ENCODE data around the gene TRIB2.

Gene TRIB2

GRCh38 chr2:12764075-12764730, 47.5 kb downstream of the TRIB2 start:
- Histone ChIP-seq H3K4me3 (ENCODE audit: low read length) (no peak overlapping the region), H3K9ac (ENCODE audit: low read length) (no peak overlapping the region), H3K9me3 (ENCODE audit: control insufficient read depth, low read length) (no peaks in the 10 kb centered on the region), H3K27me3 (ENCODE audit: control insufficient read depth, insufficient read depth, low read length) (no peaks in the 10 kb centered on the region), H3K4me1 (ENCODE audit: control insufficient read depth, insufficient read depth, low read length) (no peaks in the 10 kb centered on the region), H3K36me3 (ENCODE audit: control insufficient read depth, insufficient read depth, low read length) (no peaks in the 10 kb centered on the region)

GRCh38 chr2:12764849-12765605, 48.3 kb downstream of the TRIB2 start:
- Histone ChIP-seq H3K9ac (ENCODE audit: low read length) (no peak overlapping the region), H3K4me3 (ENCODE audit: low read length) (no peak overlapping the region), H3K27me3 (ENCODE audit: control insufficient read depth, insufficient read depth, low read length) (no peaks in the 10 kb centered on the region), H3K9me3 (ENCODE audit: control insufficient read depth, low read length) (no peaks in the 10 kb centered on the region), H3K4me1 (ENCODE audit: control insufficient read depth, insufficient read depth, low read length) (no peaks in the 10 kb centered on the region), H3K36me3 (ENCODE audit: control insufficient read depth, insufficient read depth, low read length) (no peaks in the 10 kb centered on the region)

GRCh38 chr2:12766421-12766879, 49.7 kb downstream of the TRIB2 start:
- Histone ChIP-seq H3K36me3 (ENCODE audit: control insufficient read depth, insufficient read depth, low read length) (no peaks in the 10 kb centered on the region), H3K9ac (ENCODE audit: low read length) (no peak overlapping the region), H3K4me1 (ENCODE audit: control insufficient read depth, insufficient read depth, low read length) (no peaks in the 10 kb centered on the region), H3K27me3 (ENCODE audit: control insufficient read depth, insufficient read depth, low read length) (no peaks in the 10 kb centered on the region), H3K9me3 (ENCODE audit: control insufficient read depth, low read length) (no peaks in the 10 kb centered on the region), H3K4me3 (ENCODE audit: low read length) (no peak overlapping the region)

- no peaks in the 10 kb centered on the region for H3K27me3 ChIP-seq (ENCODE audit: control insufficient read depth, insufficient read depth, low read length)
- no peak overlapping the region for H3K4me3 ChIP-seq (ENCODE audit: low read length)
- no peak overlapping the region for H3K9ac ChIP-seq (ENCODE audit: low read length)
- no peaks in the 10 kb centered on the region for H3K4me1 ChIP-seq (ENCODE audit: control insufficient read depth, insufficient read depth, low read length)
- no peaks in the 10 kb centered on the region for H3K36me3 ChIP-seq (ENCODE audit: control insufficient read depth, insufficient read depth, low read length)
- no peaks in the 10 kb centered on the region for H3K9me3 ChIP-seq (ENCODE audit: control insufficient read depth, low read length)
These were observed 50.8 kb downstream of the TRIB2 start for GRCh38 chr2:12767541-12767940.

GRCh38 chr2:12767996-12768624, 51.4 kb downstream of the TRIB2 start:
- no peaks in the 10 kb centered on the region for H3K4me1 ChIP-seq (ENCODE audit: control insufficient read depth, insufficient read depth, low read length)
- no peaks in the 10 kb centered on the region for H3K27me3 ChIP-seq (ENCODE audit: control insufficient read depth, insufficient read depth, low read length)
- H3K9me3 ChIP-seq (ENCODE audit: control insufficient read depth, low read length): no peaks in the 10 kb centered on the region

GRCh38 chr2:12769492-12770105, 52.9 kb downstream of the TRIB2 start:
- Histone ChIP-seq H3K9me3 (ENCODE audit: control insufficient read depth, low read length) (no peaks in the 10 kb centered on the region), H3K4me1 (ENCODE audit: control insufficient read depth, insufficient read depth, low read length) (no peaks in the 10 kb centered on the region), H3K27me3 (ENCODE audit: control insufficient read depth, insufficient read depth, low read length) (no peaks in the 10 kb centered on the region), H3K4me3 (ENCODE audit: low read length) (no peak overlapping the region), H3K9ac (ENCODE audit: low read length) (no peak overlapping the region), H3K36me3 (ENCODE audit: control insufficient read depth, insufficient read depth, low read length) (no peaks in the 10 kb centered on the region)

More at GRCh38 chr2:12767996-12768624, 51.4 kb downstream of the TRIB2 start:
- Histone ChIP-seq H3K4me3 (ENCODE audit: low read length) (no peak overlapping the region), H3K9ac (ENCODE audit: low read length) (no peak overlapping the region), H3K36me3 (ENCODE audit: control insufficient read depth, insufficient read depth, low read length) (no peaks in the 10 kb centered on the region)

- no peaks in the 10 kb centered on the region for H3K4me1 ChIP-seq (ENCODE audit: control insufficient read depth, insufficient read depth, low read length)
- H3K4me3 ChIP-seq (ENCODE audit: low read length): no peak overlapping the region
- no peaks in the 10 kb centered on the region for H3K36me3 ChIP-seq (ENCODE audit: control insufficient read depth, insufficient read depth, low read length)
- H3K9ac ChIP-seq (ENCODE audit: low read length): no peak overlapping the region
- H3K27me3 ChIP-seq (ENCODE audit: control insufficient read depth, insufficient read depth, low read length): no peaks in the 10 kb centered on the region
- no peaks in the 10 kb centered on the region for H3K9me3 ChIP-seq (ENCODE audit: control insufficient read depth, low read length)
These were observed 53.7 kb downstream of the TRIB2 start for GRCh38 chr2:12770300-12770968.

GRCh38 chr2:12771154-12771553, 54.4 kb downstream of the TRIB2 start:
- Histone ChIP-seq H3K4me3 (ENCODE audit: low read length) (no peak overlapping the region), H3K9ac (ENCODE audit: low read length) (no peak overlapping the region), H3K9me3 (ENCODE audit: control insufficient read depth, low read length) (no peaks in the 10 kb centered on the region), H3K27me3 (ENCODE audit: control insufficient read depth, insufficient read depth, low read length) (no peaks in the 10 kb centered on the region), H3K36me3 (ENCODE audit: control insufficient read depth, insufficient read depth, low read length) (no peaks in the 10 kb centered on the region), H3K4me1 (ENCODE audit: control insufficient read depth, insufficient read depth, low read length) (no peaks in the 10 kb centered on the region)

- H3K27me3 ChIP-seq (ENCODE audit: control insufficient read depth, insufficient read depth, low read length): no peaks in the 10 kb centered on the region
- H3K9me3 ChIP-seq (ENCODE audit: control insufficient read depth, low read length): no peaks in the 10 kb centered on the region
- H3K4me1 ChIP-seq (ENCODE audit: control insufficient read depth, insufficient read depth, low read length): no peaks in the 10 kb centered on the region
- no peaks in the 10 kb centered on the region for H3K36me3 ChIP-seq (ENCODE audit: control insufficient read depth, insufficient read depth, low read length)
- no peak overlapping the region for H3K4me3 ChIP-seq (ENCODE audit: low read length)
- H3K9ac ChIP-seq (ENCODE audit: low read length): no peak overlapping the region
These were observed 57.1 kb downstream of the TRIB2 start for GRCh38 chr2:12773586-12774394.

- Histone ChIP-seq H3K27me3 (ENCODE audit: control insufficient read depth, insufficient read depth, low read length) (no peaks in the 10 kb centered on the region), H3K4me1 (ENCODE audit: control insufficient read depth, insufficient read depth, low read length) (no peaks in the 10 kb centered on the region), H3K9ac (ENCODE audit: low read length) (no peak overlapping the region), H3K9me3 (ENCODE audit: control insufficient read depth, low read length) (no peaks in the 10 kb centered on the region), H3K36me3 (ENCODE audit: control insufficient read depth, insufficient read depth, low read length) (no peaks in the 10 kb centered on the region), H3K4me3 (ENCODE audit: low read length) (no peak overlapping the region)
These were observed 57.6 kb downstream of the TRIB2 start for GRCh38 chr2:12774395-12774727.

GRCh38 chr2:12776521-12776961, 59.8 kb downstream of the TRIB2 start:
- Histone ChIP-seq H3K4me3 (ENCODE audit: low read length) (no peak overlapping the region), H3K27me3 (ENCODE audit: control insufficient read depth, insufficient read depth, low read length) (no peaks in the 10 kb centered on the region), H3K9ac (ENCODE audit: low read length) (no peak overlapping the region), H3K9me3 (ENCODE audit: control insufficient read depth, low read length) (no peaks in the 10 kb centered on the region), H3K36me3 (ENCODE audit: control insufficient read depth, insufficient read depth, low read length) (no peaks in the 10 kb centered on the region), H3K4me1 (ENCODE audit: control insufficient read depth, insufficient read depth, low read length) (no peaks in the 10 kb centered on the region)

Data from mucosa of stomach (tissue), 1 donor.